NCI-H146 treated with DMSO at 0.1 percent for 48 hours (cell line): Measurements from ENCODE around the gene RAP1GDS1.
"Not testable (repeated sequence)": the region's sequence is repeated elsewhere in the genome, so short reads cannot be mapped to it uniquely, and the experiment has no call there.

ENCODE experiments used
- DNase-seq: peaks from one replicate; lab custom pipeline; 2025; ENCODE audit not compliant: unreplicated experiment; lab: John Stamatoyannopoulos, UW

RAP1GDS1 gene

DNA sequence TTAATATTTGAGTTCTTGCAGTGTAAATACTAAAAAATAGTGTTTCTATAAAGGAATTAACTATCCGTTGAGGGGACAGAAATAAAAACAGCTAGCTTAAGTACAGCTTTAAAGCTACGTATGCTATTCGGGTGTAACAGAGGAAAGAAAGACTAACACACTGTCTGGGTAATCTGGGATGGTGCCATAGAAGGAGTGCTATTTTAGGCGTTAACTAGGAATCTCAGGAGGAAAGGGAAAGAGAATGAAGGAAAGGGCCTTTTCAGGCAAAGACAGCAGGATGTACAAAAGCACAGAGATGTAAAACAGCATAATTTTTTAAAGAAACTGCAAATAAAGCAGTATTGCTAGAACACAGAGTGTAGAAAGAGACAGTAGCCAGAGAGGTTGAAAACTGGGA lies 161.8 kb downstream of the RAP1GDS1 start:
- no peak for DNase-seq

DNA sequence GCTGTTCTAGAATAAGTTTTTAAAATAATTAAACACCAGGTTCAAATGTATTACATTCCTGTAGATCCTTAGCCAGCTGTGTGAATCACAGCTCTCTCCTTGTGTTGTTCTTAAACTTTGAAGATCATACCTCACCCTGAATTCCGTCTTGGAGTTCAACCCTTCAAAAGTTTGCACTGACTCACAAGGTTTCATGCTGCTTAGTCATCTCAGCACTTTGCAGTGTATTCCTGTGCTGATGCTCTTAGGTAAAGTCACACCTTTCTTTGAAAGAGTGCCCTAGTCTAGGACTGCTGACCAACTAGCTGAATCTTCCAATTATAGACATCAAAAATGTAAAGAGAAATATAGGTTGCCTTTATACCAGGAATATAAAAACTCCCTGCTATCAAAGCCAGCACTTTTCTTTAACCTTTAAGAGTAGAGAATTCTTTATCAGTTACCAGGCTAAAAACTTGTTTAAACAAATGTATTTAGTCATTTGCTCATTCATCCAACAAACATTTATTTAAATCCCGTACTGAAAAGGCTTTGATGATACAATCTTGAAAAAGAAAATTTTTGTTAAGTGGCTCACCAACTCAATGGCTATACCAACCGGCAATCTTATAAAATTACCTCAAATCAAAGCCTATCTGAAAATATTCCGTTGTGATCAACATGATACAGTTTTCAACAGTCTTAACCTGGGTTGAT lies 169.7 kb downstream of the RAP1GDS1 start:
- DNase-seq = no peak

DNA sequence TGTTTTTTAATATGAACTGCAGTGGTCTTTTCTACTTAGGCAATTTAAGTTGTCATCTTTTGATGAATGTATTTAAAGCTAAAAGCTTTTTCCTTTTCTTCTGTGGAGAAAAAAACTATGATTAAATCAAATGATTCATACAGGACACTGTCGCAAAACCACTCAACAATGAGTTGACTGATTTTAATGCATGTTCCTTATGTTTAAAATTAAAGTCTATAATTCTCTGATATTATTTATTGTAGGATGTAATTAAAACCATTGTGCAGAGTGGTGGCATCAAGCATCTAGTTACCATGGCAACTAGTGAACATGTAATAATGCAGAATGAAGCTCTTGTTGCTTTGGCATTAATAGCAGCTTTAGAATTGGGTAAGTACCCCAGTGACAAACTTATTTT lies 172.5 kb downstream of the RAP1GDS1 start:
- DNase-seq = no peak

DNA sequence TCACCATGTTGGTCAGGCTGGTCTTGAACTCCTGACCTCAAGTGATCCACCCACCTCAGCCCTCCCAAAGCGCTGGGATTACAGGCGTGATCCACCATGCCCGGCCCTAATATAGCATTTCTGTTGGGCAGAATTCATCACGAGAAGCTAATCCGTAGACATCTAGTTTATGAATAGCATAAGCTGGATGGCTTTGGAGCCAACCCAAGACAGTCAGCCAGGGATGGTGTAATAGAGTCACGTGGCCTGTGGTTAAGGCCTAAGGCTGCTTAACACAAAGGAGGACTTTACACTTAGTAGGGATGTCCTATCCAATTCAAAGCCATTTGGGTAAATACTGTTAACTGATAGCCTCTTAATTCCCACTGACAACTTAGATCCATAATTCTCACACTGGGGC lies 173.6 kb downstream of the RAP1GDS1 start:
- no peak for DNase-seq

DNA sequence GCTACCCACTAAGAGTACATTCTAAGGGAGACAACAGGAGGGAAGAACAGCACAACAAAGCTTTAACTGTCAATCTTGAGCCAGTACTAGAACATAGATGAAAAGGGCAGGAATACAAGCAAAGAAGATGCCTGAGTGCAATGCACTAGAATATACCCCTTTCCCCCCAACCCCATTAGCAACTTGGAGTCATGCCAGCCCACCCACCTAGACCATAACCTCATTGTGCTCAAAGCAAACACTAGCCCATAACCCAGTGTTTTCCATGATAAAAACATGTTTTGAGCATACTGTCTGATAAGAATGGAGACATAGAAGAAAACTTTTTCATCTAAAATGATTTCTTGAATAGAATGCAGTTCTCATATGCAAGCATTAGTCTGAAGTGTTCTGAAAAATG lies 183.2 kb downstream of the RAP1GDS1 start:
- DNase-seq = no peak

DNA sequence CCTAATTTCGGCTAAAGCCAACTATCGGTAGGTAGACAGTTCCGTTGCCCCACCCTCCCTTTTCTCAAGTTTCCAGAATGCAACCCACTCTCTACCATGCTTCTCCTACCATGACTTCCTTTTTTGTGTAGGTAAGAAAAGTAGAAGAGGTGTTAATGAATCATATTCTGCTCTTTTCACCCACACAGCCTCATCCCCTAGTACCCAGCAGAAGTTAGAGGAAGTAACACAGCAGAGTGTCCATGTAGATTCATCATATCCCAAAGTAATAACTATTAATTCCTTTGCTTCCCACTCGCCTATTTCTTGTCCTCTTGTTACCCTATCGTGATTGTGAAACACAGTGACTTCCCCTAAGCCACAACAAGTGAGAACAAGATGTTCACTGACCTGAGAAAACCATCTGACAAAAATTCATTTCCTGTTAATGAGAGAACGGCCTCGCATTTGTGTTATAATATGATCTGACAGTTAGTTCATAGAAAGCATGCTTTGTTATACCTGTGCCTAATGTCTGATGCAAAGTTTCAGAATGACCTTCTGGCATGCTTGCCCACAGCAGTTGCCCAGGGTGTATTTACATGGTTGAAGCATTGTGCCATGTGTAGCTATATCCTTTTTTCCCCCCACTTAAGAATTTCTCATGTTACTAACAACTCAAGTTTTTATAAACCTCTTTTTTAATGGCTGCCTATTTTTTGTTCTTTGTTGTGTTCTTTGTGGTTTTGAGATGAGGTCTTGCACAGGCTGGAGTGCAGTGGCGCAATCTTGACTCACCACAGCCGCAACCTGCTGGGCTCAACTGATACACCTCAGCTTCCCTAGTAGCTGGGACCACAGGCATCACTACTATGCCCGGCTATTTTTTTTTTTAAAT lies 185.6 kb downstream of the RAP1GDS1 start:
- DNase-seq = no peak

DNA sequence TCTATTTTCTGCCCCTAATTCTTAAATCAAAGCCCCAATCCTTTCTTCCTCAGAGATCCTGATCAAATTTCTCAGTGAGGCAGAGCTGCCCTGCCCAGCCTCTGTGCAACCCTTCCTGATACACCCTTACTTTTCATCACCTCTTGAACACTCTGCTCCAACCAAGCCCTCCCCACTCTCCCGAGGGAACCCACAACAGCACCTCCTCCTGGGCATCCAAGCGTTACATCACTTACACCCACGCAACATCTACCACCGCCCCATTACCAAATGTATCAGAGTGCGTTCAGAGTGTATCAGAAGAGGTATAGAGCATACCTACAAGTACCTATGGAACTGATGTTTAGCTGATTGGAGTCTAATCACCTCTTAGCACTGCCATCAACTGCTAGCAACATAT lies 186.5 kb downstream of the RAP1GDS1 start:
- DNase-seq = no peak

DNA sequence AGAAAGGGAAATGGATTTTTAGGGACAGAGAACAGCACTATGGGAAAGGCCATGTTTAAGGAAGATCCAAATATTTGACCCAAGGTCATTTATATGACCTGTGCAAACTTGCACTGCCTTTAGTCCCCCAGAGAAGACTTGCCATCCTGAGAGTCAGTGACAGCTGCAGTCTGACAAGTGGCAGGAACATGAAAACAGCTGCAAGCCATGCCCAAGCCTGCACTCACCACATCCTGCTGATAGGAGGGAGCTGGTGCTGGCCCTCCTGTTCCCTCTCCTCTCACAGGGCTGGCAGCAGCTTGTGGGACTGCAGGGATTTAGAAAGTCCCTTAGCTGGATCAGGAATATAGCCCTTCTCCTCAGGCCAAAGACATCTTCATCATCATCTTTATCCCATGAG lies 187.7 kb downstream of the RAP1GDS1 start:
- no peak for DNase-seq

DNA sequence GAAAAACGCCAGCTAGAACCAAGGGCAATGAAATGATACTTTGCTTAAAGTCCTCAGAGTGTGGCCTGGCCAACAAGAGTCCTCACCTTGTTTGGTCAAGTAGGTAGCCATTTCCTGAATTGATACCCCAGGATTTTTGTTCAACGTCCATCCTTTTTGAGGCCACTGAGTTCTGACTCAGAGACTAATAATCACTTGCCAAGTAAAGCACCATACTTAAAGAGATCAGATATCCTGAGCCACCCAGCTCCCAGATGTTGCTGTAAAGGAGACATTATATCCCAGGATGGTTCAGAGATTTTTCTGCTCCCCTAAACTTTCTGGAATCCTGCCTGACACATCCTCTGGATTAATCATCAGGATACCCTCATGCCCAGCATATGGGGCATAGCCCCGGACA lies 190.9 kb downstream of the RAP1GDS1 start:
- no peak for DNase-seq

DNA sequence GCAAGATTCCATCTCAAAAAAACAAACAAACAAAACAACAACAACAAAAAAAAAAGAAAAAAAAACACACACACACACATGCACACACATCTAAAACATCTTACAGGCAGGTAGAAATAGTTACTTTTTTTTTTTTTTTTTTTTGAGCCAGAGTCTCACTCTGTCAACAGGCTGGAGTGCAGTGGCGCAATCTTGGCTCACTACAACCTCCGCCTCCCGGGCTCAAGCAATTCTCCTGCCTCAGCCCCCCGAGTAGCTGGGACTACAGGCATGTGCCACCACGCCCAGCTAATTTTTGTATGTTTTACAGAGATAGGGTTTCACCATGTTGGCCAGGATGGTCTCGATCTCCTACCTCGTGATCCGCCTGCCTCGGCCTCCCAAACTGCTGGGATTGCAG lies 196.2 kb downstream of the RAP1GDS1 start:
- DNase-seq = not testable (repeated sequence)

DNA sequence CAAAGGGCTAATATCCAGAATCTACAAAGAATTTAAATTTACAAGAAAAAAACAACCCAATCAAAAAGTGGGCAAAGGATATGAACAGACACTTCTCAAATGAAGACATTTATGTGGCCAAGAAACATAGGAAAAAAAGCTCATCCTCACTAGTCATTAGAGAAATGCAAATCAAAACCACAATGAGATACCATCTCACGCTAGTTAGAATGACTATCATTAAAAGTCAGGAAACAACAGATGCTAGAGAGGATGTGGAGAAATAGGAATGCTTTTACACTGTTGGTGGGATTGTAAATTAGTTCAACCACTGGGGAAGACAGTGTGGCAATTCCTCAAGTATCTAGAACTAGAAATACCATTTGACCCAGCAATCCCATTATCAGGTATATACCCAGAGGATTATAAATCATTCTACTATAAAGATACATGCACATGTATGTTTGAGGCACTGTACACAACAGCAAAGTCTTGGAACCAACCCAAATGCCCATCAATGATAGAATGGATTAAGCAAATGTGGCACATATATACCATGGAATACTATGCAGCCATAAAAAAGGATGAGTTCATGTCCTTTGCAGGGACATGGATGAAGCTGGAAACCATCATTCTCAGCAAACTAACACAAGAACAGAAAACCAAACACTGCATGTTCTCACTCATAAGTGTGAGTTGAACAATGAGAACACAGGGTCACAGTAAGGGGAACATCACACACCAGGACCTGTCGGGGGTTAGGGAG lies 200.1 kb downstream of the RAP1GDS1 start:
- DNase-seq = not testable (repeated sequence)

DNA sequence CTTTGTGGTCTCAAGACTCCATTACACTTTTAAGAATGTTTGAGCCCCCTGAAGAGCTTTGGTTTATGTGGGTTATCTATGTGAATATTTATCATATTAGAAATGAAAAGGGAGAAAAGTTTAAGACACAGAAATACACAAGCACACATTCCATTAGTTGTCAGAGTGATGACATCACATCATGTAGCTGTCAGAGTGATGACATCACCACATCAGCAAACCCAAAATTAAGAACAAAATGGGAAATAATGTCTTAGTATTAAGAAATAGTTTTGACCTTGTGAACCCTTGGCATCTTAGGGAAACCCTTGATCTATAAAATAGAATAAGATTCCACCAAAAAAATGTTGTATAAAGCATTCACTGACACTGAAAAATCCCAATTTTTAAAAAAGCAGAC lies 201.3 kb downstream of the RAP1GDS1 start:
- no peak for DNase-seq

DNA sequence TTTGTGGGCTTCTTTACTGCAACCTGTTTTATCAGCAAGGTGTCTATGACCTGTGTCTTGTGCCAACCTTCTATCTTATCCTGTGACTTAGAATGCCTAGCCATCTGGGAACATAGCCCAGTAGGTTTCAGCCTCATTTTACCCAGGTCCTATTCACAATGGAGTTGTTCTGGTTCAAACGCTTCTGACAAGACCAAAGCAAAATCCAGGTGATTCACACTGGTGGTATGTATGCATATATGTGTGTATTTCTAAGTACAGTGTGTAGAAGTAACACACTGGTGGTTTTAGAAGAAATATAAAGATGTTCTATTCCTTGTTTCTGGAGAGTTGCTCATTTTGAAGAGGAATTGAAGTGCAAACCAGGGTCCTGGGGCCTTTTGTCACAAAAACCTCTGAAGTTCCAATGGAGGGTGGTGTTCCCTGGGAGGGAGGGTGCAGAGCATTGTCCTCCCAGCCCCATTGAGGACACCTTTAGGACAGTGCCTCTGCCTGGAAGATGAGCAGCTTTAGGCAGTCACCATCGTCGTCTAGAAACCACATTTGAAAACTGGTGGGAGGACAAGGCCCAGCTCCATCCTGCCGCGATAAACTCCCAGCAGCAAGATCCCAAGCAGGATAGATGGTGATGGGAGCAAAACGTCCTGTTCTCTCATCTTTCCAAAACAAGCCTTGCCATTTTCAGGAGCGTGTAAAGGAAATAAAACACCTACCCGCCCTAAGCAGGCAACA lies 205.8 kb downstream of the RAP1GDS1 start:
- no peak for DNase-seq

DNA sequence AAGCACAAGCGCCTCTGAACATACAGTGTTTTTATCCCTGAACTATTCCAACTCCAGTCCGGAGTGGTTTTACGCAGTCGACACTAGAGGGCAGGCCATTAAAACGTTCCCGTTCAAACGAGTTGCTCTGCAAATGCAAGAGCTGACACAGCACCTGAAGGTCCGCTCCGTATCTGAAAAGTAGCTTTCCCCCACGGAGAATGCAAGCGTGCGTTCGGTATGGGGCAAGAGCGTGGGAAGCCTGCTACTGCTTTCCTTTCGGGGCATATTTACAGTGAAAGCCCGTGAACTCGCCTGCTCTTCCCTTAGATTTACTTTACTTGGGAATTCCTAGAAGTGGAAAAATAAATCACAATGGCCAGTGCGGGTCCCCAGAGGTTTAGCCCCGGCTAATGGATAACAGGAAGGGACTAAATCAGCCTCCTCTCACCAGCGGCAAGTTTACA lies 206.5 kb downstream of the RAP1GDS1 start:
- peak; percentile 6 for DNase-seq

DNA sequence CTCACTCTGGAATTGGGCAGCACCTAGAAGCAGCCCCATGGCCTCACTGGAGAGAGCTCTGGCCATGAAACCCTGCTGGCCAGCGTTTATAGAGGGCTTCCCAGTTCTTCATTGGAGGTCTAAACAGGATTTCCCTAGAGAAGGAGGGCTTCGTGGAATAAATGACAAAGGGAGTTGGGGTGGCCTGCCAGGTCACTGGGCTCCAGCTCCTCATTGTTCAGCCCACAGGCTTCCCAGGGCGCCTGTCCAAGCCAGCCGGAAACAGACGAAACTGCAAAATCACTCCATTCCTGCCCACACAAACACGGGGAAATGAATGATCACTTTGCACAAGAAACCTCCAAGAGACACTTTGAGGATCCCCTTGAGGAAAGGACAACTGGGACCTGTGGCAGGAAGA lies 207.5 kb downstream of the RAP1GDS1 start:
- no peak for DNase-seq

DNA sequence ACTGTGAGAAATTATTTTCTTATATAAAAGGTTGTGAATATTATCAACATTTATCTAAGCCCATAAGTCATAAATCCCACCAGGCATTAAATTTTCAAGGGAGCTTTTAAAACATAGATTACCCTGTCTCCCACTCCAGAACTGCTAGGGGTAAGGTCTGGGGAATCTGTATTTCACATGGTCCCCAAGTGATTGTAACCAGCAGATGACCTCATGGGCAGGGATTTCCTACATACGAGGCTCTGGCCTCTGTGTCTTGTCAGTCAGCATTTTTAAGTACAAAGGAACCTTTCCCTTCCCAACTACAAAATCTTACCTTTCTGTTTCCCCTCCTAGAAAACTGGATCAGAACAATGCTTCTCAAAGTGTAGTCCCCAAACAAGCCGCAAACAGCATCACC lies 208.6 kb downstream of the RAP1GDS1 start:
- DNase-seq = no peak

DNA sequence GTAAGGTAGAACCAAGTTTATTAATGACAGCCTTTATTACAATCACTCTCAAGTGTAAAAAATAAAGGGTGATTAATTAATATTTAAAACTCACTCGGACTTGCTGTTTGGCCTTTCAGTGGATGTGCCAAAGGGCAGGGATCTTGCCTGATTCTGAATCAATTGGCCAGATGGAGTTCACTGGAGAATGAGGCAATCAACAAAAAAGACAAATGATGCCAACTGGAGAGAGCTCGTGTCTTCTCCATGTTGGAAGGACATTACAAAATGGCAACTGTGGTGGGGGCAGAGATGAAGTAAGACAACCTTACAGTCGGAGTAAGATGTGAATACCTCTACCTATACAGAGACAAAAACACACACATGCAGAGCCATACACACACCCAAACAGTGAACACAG lies 209.2 kb downstream of the RAP1GDS1 start:
- DNase-seq = no peak

DNA sequence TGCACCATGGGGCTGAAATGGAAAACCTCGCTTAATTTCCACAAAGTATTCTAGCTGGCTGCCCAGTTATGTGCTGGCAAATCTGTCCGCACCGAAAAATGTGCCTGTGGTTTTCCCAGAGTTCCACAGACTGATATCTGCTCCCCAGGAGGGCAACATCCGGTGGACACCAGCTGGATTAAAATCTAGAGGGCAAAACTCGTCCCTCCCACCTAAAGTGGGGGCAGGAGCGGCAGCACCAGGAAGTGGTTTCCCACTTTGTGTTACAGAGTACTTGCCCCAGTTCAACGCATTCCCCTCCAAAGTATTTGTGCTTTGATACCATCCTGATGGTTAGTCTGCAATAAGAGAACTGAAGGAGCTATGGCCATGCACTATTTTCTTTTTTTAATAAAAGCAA lies 209.6 kb downstream of the RAP1GDS1 start:
- no peak for DNase-seq

DNA sequence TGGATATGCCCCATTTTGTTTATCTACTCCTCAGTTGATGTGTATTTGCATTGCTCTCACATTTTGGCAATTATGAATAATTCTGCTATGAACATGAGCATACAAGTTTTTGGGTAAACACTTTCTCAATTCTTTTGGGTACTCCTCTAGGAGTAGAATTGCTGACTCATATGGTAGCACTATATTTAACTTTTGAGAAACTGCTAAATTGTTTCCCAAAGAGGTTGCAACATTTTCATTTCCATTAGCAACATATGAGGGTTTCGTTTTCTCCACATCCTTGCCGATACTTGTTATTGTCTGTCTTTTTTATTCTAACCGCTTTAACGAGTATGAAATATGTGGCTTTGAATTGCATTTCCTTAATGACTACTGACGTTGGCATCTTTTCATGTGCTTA lies 211.9 kb downstream of the RAP1GDS1 start:
- no peak for DNase-seq

DNA sequence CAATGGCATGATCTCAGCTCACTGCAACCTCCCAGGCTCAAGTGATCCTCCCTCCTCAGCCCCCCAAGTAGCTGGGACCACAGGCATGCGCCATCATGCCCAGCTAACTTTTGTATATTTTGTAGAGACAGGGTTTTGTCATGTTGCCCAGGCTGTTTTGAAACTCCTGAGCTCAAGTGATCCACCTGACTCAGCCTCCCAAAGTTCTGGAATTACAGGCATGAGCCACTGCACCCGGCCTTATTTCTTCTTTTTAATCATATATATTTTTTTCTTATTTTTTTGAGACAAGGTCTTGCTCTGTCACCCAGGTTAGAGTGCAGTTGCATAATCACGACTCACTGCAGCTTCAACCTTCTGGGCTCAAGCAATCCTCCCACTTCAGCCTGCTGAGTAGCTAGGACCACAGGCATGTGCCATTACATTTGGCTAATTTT lies 213.2 kb downstream of the RAP1GDS1 start:
- no peak for DNase-seq

DNA sequence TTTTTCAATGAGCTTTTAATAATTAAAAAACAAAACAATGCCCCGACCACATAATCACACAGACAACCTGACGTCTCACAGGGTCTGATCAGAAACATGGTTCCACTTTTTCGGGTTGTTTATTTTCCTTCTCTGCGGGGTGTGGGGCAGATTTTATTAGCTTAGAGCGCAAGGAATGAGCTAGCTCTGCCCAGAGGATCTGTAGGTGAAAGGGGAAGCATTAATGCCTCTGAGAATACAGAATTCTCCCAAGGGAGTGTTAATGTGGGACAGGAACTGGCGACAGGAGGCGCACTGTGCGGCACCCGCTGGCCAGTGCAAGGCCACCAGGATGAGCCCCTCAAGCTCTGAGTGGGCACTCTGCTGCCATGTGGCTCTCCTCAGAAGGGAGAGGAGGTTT lies 215.7 kb downstream of the RAP1GDS1 start:
- DNase-seq = no peak
